Upper lobe of left lung (tissue), 6 donors: ENCODE results near the gene WDR12. TPM values are rescaled to one million over a fixed set of nuclear protein-coding genes. Genes with fewer than 3 reads are reported as not detected.

ENCODE experiments used
- ATAC-seq, 2 donors: fragments of 200-7000 bp; cut with Tn5 transposase; one replicate each; pipeline ENCODE4 v1.9.1; 2022; ENCODE audit warnings: mild to moderate bottlenecking in 2 of 2, moderate library complexity in 2 of 2; ENCODE audit not compliant: low FRiP score in 2 of 2
- DNase-seq, 2 donors: peaks; one replicate each; pipeline ENCODE4 v3.0.0-alpha.2; 2019 to 2020
- H3K27ac ChIP-seq, 4 donors: fragments of 200-600 bp; sonication (generic); one replicate each; pipeline ENCODE4 v1.5.1; 2016 to 2019
- H3K27me3 ChIP-seq, 4 donors: fragments of 200-600 bp; sonication (generic); one replicate each; pipeline ENCODE4 v1.5.1; 2017 to 2019
- H3K36me3 ChIP-seq, 4 donors: fragments of 200-600 bp; sonication (generic); one replicate each; pipeline ENCODE4 v1.5.1; 2016 to 2019
- H3K4me1 ChIP-seq, 4 donors: fragments of 200-600 bp; sonication (generic); one replicate each; pipeline ENCODE4 v1.5.1; 2018 to 2019
- H3K4me3 ChIP-seq, 4 donors: fragments of 200-600 bp; sonication (generic); one replicate each; pipeline ENCODE4 v1.5.1; 2017 to 2019; ENCODE audit warnings: mild to moderate bottlenecking in 2 of 4, moderate library complexity in 1 of 4
- H3K9me3 ChIP-seq, 4 donors: fragments of 200-600 bp; sonication (generic); one replicate each; pipeline ENCODE4 v1.5.1; 2018 to 2019
- EP300 ChIP-seq, 4 donors: sonication (generic); formaldehyde crosslinking; IDR thresholded peaks; one replicate each; pipeline ENCODE4 v1.5.1; 2017; ENCODE audit warnings: antibody characterized with exemption in 4 of 4, control low read depth in 2 of 4
- POLR2A ChIP-seq, 4 donors: fragments of 450-650 bp; IDR thresholded peaks; one replicate each; pipeline ENCODE4 v1.5.1; 2016 to 2017; ENCODE audit warnings: antibody characterized with exemption in 4 of 4, mild to moderate bottlenecking in 2 of 4
- POLR2AphosphoS5 ChIP-seq, 2 donors: sonication (generic); formaldehyde crosslinking; IDR thresholded peaks; one replicate each; pipeline ENCODE4 v1.5.1; 2017; ENCODE audit warnings: antibody characterized with exemption in 2 of 2
- WGBS, 2 donors: methylation state at CpG; one replicate each; pipeline ENCODE4 v1.1.5; 2017 to 2018; 5-methylcytosine and 5-hydroxymethylcytosine counted together
- total RNA-seq, 6 donors: library from RNA; depleted of rRNA in 4 of 6; stranded (reverse); fragments of >200 nt in 4 of 6; gene quantifications; one replicate each; pipeline versions ENCODE4 v1.1.0 to v1.2.1, GENCODE V29; 2016 to 2021
- TF ChIP-seq, protein P1 (sequence below), 6 experiments: fragments of 450-650 bp in 4 of 6; fragments of 200-600 bp in 2 of 6; sonication (generic) in 2 of 6; IDR thresholded peaks; one replicate each; pipeline ENCODE4 v1.5.1; 2016 to 2019; ENCODE audit warnings: antibody characterized with exemption in 6 of 6
- donor health status: DM: no; HTN: no; CAD: no; lungs with moderate emphysema.
- donor health status: DM: no; HTN: yes; CAD: no; lungs with severe emphysema.

Gene WDR12
- total RNA-seq, 6 donors from 2014 or later: 15.8 to 44.0 (median 27.8) TPM

- 66 to 82% methylated on average over 7 of the region's 8 CpGs for WGBS, 2 donors
- no peaks in the 10 kb centered on the region for H3K4me1 ChIP-seq
- no peak overlapping the region for H3K4me3 ChIP-seq
- no peak overlapping the region for H3K27ac ChIP-seq
- peaks cover 0 to under 1% (median 0%) of the 10 kb centered on the region in 4 donors for H3K9me3 ChIP-seq
- H3K27me3 ChIP-seq: no peaks in the 10 kb centered on the region
- TF ChIP-seq POLR2A (IDR thresholded peaks at IDR 0.05) (no peak), EP300 (IDR thresholded peaks at IDR 0.05) (no peak), POLR2AphosphoS5 (IDR thresholded peaks at IDR 0.05) (no peak)
- TF ChIP-seq, protein P1, sequence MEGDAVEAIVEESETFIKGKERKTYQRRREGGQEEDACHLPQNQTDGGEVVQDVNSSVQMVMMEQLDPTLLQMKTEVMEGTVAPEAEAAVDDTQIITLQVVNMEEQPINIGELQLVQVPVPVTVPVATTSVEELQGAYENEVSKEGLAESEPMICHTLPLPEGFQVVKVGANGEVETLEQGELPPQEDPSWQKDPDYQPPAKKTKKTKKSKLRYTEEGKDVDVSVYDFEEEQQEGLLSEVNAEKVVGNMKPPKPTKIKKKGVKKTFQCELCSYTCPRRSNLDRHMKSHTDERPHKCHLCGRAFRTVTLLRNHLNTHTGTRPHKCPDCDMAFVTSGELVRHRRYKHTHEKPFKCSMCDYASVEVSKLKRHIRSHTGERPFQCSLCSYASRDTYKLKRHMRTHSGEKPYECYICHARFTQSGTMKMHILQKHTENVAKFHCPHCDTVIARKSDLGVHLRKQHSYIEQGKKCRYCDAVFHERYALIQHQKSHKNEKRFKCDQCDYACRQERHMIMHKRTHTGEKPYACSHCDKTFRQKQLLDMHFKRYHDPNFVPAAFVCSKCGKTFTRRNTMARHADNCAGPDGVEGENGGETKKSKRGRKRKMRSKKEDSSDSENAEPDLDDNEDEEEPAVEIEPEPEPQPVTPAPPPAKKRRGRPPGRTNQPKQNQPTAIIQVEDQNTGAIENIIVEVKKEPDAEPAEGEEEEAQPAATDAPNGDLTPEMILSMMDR (IDR thresholded peaks at IDR 0.05): no peak
- DNase-seq (peak in 1 of 2 donors; percentile 47), ATAC-seq (peak in 1 of 2 donors; percentile 26)
- H3K36me3 ChIP-seq: no peaks in the 10 kb centered on the region
Observed at GRCh38 chr2:202848813-202849212, 62.7 kb downstream of the WDR12 start.

DNA sequence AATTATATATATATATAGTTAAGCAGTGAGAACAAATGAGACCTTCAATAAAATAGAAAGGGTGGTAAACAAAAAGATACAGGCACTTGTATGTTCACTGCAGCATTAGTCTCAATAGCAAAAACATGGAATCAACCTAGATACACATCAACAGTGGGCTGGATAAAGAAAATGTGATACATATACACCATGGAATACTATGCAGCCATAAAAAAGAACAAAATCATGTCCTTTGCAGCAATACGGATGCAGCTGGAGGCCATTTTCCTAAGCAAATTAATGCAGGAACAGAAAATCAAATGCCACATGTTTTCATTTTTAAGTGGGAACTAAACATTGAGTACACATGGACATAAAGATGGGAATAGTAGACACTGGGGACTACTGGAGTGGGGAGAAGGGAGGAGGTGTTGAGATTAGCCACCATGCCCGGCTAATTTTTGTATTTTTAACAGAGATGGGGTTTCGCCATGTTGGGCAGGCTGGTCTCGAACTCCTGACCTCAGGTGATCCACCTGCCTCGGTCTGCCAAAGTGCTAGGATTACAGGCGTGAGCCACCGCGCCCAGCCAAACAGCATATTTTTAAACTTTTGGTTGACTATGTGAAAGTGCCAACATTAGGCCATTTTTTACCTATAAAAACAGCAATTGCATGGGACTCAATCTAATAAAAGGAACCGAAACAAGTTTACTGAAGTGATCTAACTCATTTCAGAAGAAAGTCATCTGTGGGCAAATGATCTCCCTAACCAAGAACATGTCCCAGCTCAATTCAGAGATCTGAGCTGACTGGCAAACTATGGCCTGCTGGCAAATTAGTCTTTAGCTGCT, 63.6 kb downstream of the WDR12 start:
- Histone ChIP-seq H3K27ac (no peak overlapping the region), H3K4me3 (no peak overlapping the region), H3K36me3 (no peaks in the 10 kb centered on the region), H3K9me3 (peaks cover 0 to 6% (median 2%) of the 10 kb centered on the region in 4 donors), H3K27me3 (no peaks in the 10 kb centered on the region), H3K4me1 (no peaks in the 10 kb centered on the region)
- 88 to 89% methylated on average over 9 of the region's 9 CpGs for WGBS, 2 donors
- DNase-seq (no peak), ATAC-seq (no peak)
- TF ChIP-seq EP300 (IDR thresholded peaks at IDR 0.05) (no peak), POLR2A (IDR thresholded peaks at IDR 0.05) (no peak)

DNA sequence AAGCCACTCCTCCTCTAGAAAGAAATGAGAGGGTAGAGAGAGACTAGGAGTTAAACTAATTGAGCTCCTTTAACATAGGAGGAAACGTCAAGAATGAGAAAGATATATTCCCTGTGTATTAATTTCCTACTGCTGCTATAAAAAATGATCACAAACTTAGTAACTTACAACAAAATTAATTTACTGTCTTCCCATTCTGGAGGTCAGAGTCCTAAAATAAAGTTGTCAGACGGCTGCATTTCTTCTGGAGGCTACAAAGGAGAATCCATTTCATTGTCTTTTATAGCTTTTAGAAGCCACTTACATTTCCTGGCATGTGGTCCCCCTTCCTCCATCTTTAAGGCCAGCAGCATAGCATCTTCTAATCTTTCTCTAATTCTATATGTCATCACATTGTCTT, 66.8 kb downstream of the WDR12 start:
- Histone ChIP-seq H3K4me3 (no peak overlapping the region), H3K27me3 (no peaks in the 10 kb centered on the region), H3K36me3 (no peaks in the 10 kb centered on the region), H3K4me1 (no peaks in the 10 kb centered on the region), H3K27ac (no peak overlapping the region), H3K9me3 (peaks cover 0 to 6% (median 2%) of the 10 kb centered on the region in 4 donors)
- DNase-seq: no peak
- no peak for ATAC-seq
- 80% methylated on average over 2 of the region's 2 CpGs for WGBS, 2 donors
- no peak for TF ChIP-seq POLR2AphosphoS5 (IDR thresholded peaks at IDR 0.05)

DNA sequence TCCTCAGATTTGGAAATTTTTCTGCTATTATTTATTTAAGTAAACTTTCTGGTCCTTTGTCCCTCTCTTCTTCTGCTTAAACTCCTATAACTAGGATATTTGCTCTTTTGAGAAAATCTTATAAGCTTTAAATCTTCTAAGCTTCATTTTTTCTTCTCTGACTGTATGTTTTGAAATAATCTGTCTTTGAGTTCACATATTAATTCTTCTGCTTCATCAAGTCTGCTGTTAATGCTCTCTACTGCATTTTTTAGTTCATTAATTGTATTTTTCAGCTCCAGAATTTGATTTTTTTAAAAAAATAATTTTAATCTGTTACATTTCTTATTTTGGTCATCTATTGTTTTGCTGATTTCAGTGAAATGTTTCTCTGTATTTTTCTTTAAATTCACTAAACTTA, 68.8 kb downstream of the WDR12 start:
- ATAC-seq: no peak
- H3K4me1 ChIP-seq: no peaks in the 10 kb centered on the region
- no peak overlapping the region for H3K4me3 ChIP-seq

DNA sequence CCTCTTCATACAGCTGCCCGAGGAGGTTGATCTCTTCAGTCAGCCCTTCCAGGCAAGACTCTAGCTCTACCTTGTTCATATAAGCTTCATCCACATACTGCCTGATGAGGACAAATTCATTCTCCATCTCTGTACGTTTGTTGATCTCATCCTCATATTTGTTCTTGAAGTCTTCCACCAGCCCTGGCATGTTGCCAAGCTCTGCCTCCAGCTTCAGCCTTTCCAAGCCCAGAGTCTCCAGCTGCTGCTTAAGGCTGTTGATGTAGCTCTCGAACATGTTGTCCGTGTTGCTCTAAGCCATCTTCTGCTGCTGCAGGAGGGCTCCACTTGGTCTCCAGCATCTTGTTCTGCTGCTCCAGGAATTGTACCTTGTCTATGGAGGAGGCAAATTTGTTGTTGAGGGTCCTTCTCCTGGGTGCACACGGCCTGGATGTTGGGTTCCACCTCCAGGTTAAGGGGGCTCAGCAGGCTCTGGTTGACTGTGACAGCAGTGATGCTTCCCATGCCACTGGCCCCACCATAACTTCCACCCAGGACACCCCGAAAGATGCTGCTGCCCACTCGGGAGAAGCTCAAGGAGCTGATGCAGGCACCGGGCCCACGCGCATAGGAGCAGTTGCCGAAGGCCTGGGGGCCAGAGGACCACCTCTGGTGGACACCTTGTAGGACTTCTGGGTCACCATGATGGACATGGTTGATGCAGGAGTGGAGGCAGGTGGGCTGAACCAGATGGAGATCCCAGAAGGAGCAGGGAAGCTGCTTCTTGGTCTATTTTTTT, 70.2 kb downstream of the WDR12 start:
- ATAC-seq: no peak
- TF ChIP-seq POLR2AphosphoS5 (IDR thresholded peaks at IDR 0.05) (no peak), POLR2A (IDR thresholded peaks at IDR 0.05) (no peak), EP300 (IDR thresholded peaks at IDR 0.05) (no peak)
- TF ChIP-seq, protein P1 (IDR thresholded peaks at IDR 0.05): no peak
- Histone ChIP-seq H3K27me3 (no peaks in the 10 kb centered on the region), H3K27ac (no peak overlapping the region), H3K36me3 (no peaks in the 10 kb centered on the region), H3K4me3 (no peak overlapping the region), H3K4me1 (no peaks in the 10 kb centered on the region), H3K9me3 (peaks cover 0 to 6% (median 2%) of the 10 kb centered on the region in 4 donors)
- DNase-seq: peak in 1 of 2 donors; percentile 56
- WGBS, 2 donors: 91 to 94% methylated on average over 8 to 11 of the region's 11 CpGs

More for the DNA sequence above, 68.8 kb downstream of the WDR12 start:
- H3K27ac ChIP-seq: no peak overlapping the region
- no peak for DNase-seq
- H3K9me3 ChIP-seq: peaks cover 0 to 6% (median 2%) of the 10 kb centered on the region in 4 donors
- TF ChIP-seq POLR2AphosphoS5 (IDR thresholded peaks at IDR 0.05) (no peak), EP300 (IDR thresholded peaks at IDR 0.05) (no peak)
- TF ChIP-seq, protein P1 (IDR thresholded peaks at IDR 0.05): no peak
- no peaks in the 10 kb centered on the region for H3K36me3 ChIP-seq
- H3K27me3 ChIP-seq: no peaks in the 10 kb centered on the region
